ENCODE measurements around the gene KRT86.

- no peak for TF ChIP-seq SP2 (tag by site-specific recombination; IDR thresholded peaks at IDR 0.05)
- TF ChIP-seq CTCF (tag by site-specific recombination; IDR thresholded peaks at IDR 0.05), result no peak
- no peak for TF ChIP-seq ZNF513 (tag by site-specific recombination; IDR thresholded peaks at IDR 0.05)
- TF ChIP-seq ZNF350 (tag by site-specific recombination; IDR thresholded peaks at IDR 0.05), result no peak
These were observed 49.7 kb downstream of the KRT86 start for GRCh38 chr12:52324153-52324444.
